Stromal cell of bone marrow (primary cell): ENCODE data around the gene PLXDC1.

ENCODE experiments used
- DNase-seq: peaks from one replicate; pipeline ENCODE4 v3.0.0-alpha.2; 2012; ENCODE audit warnings: low read depth

PLXDC1 gene

DNA sequence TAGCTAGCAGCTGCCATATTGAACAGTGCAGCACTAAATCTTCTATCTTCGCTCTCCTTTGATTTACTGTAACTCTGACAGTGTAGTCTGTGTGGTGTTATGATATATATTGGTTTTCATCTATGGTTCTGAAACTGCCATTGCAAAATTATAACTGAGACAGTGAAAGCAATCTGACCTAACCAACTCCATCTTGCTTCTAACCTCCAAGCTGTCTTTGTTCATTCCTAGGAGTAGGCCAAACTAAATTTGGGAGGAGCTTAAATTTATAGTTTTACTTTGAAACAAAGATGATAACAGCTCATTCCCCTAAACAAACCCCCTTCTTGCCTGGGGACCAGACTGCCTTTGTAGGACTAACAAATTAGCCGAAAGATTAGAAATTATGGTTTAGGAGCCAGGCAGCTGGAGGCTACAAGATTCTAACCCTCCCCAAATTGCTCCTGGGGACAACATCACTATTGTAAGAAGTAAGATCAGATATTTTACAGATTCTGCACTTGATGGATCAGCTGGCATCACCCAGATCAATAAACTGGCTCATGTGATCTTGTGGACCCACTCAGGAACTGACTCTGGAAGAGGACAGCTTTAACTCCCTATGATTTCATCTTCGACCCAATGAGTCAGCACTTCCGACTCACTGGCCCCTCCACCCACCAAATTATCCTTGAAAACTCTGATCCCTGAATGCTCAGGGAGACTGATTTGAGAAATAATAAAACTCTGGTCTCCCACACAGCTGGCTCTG lies 137.2 kb downstream of the PLXDC1 start:
- DNase-seq = peak; percentile 73
